ENCODE data around the gene CYP27A1. TPM values are rescaled to one million over a fixed set of nuclear protein-coding genes. Genes with fewer than 3 reads are reported as not detected.

CYP27A1 gene
- total RNA-seq, 1 experiment from 2014 or later, result 1.2 TPM

- POLR2A ChIA-PET (ENCODE audit: low non-redundant PET), result no interaction called here
- H3K36me3 ChIP-seq (ENCODE audit: insufficient read depth, low read length, poor library complexity, severe bottlenecking), result peaks cover 75% of the 10 kb centered on the region
Observed at GRCh38 chr2:218744615-218745014, 37.3 kb upstream of the CYP27A1 start.

DNA sequence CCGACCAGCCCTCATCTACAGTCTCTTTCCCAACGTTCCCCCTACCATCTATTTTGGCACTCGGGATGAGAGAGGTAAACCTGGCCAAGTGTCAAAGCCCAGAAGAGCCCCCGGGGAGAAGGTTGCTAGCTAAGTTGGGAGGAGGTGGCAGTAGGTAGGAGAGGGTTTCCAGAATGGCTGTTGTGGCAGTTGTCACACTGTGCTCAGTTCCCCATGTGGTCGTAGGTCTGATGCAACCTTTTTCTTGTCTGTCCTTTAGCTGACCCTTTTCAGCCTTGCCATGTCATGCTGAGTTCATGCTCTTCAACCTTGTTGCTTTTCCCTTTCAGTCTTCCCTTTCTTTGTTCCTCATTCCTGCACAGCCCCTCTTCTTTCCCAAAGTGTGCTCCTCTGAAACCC lies 36.8 kb upstream of the CYP27A1 start:
- no peaks in the 10 kb centered on the region for H3K4me1 ChIP-seq (ENCODE audit: insufficient read depth, low read length, poor library complexity, severe bottlenecking)
- intact Hi-C loops (cut with micrococcal nuclease; ENCODE audit: unreplicated experiment), result no loop called here
- no peak for DNase-seq (ENCODE audit: low spot score)
- BruUV-seq (replicated peaks), result no TSS peak
- H3K9me3 ChIP-seq (ENCODE audit: low read depth, low read length, poor library complexity, severe bottlenecking), result no peaks in the 10 kb centered on the region
- peaks cover 75% of the 10 kb centered on the region for H3K36me3 ChIP-seq (ENCODE audit: insufficient read depth, low read length, poor library complexity, severe bottlenecking)
- no peak overlapping the region for H3K27ac ChIP-seq (ENCODE audit: low read depth, low read length, poor library complexity, severe bottlenecking)
- no peak overlapping the region for H3K4me3 ChIP-seq (ENCODE audit: low read depth, low read length, poor library complexity, severe bottlenecking)
- TF ChIP-seq EZH2 (IDR thresholded peaks at IDR 0.05; ENCODE audit: borderline replicate concordance, low read depth, low read length, poor library complexity, severe bottlenecking), result no peak
- no peak for TF ChIP-seq CTCF (conservative IDR thresholded peaks at IDR 0.05; ENCODE audit: low read depth, low read length)
- H3K27me3 ChIP-seq (replicated peaks; ENCODE audit: insufficient read depth, low read depth, low read length, poor library complexity), result no peaks in the 10 kb centered on the region
- POLR2A ChIA-PET (ENCODE audit: low non-redundant PET), result no interaction called here
- CTCF ChIA-PET, result no interaction called here

More at GRCh38 chr2:218744615-218745014, 37.3 kb upstream of the CYP27A1 start:
- CTCF ChIA-PET, result no interaction called here
- BruUV-seq (replicated peaks), result no TSS peak
- Histone ChIP-seq H3K27ac (ENCODE audit: low read depth, low read length, poor library complexity, severe bottlenecking) (no peak overlapping the region), H3K4me3 (ENCODE audit: low read depth, low read length, poor library complexity, severe bottlenecking) (no peak overlapping the region), H3K27me3 (replicated peaks; ENCODE audit: insufficient read depth, low read depth, low read length, poor library complexity) (no peaks in the 10 kb centered on the region), H3K9me3 (ENCODE audit: low read depth, low read length, poor library complexity, severe bottlenecking) (no peaks in the 10 kb centered on the region), H3K4me1 (ENCODE audit: insufficient read depth, low read length, poor library complexity, severe bottlenecking) (no peaks in the 10 kb centered on the region)
- no peak for DNase-seq (ENCODE audit: low spot score)
- intact Hi-C loops (cut with micrococcal nuclease; ENCODE audit: unreplicated experiment), result no loop called here
- TF ChIP-seq CTCF (conservative IDR thresholded peaks at IDR 0.05; ENCODE audit: low read depth, low read length) (no peak), EZH2 (IDR thresholded peaks at IDR 0.05; ENCODE audit: borderline replicate concordance, low read depth, low read length, poor library complexity, severe bottlenecking) (no peak)

DNA sequence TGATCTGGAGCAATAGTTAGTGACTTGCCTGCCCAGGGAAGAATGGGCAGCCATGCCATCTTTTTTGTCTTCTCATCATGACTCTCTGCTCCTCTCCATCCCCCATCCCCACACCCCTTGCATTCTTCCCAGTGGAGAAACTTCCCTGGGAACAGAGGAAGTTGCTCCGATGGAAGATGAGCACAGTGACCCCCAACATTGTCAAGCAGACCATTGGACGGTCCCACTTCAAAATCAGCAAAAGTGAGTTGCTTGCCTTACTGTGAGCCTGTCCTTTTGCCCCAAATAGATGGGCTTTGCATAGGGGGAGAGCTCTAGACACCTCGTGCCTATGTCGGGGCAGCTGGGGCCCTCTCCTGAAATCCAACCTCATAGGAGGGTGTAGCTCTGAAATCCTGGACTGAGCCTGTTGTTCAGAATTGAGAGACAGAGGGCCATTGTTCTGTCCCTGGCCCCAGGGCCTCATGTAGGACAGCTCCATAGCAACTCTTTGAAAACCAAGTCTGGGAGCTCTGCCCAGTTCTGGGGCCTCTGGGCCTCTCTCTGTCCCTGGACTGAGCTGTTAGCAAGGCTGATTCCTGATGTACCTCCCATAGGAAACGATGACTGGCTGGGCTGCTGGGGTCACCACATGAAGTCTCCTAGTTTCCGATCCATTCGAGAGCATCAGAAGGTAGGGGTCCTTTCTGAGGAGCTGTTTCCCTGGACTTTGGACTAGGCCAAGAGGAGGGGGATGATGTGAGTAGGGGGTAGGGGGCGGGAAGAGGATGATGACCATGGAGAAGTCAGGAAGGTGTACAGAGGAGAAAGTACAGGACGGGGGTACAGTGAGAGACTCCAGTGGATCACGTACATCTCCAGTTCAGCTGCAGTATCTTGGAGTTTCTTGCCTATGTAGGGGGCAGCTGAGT lies 36.1 kb upstream of the CYP27A1 start:
- TF ChIP-seq CTCF (conservative IDR thresholded peaks at IDR 0.05; ENCODE audit: low read depth, low read length), result no peak
- no peak for DNase-seq (ENCODE audit: low spot score)
- CTCF ChIA-PET, result no interaction called here
- intact Hi-C loops (cut with micrococcal nuclease; ENCODE audit: unreplicated experiment), result no loop called here
- POLR2A ChIA-PET (ENCODE audit: low non-redundant PET), result no interaction called here
- Histone ChIP-seq H3K4me1 (ENCODE audit: insufficient read depth, low read length, poor library complexity, severe bottlenecking) (no peaks in the 10 kb centered on the region), H3K9me3 (ENCODE audit: low read depth, low read length, poor library complexity, severe bottlenecking) (no peaks in the 10 kb centered on the region), H3K27ac (ENCODE audit: low read depth, low read length, poor library complexity, severe bottlenecking) (no peak overlapping the region), H3K4me3 (ENCODE audit: low read depth, low read length, poor library complexity, severe bottlenecking) (no peak overlapping the region), H3K27me3 (replicated peaks; ENCODE audit: insufficient read depth, low read depth, low read length, poor library complexity) (no peaks in the 10 kb centered on the region), H3K36me3 (ENCODE audit: insufficient read depth, low read length, poor library complexity, severe bottlenecking) (peaks cover 76% of the 10 kb centered on the region)
- BruUV-seq (replicated peaks), result no TSS peak

Measured in A673 (cell line).